Measurements from ENCODE around the gene OR5AU1.
"Not testable (repeated sequence)": the region's sequence is repeated elsewhere in the genome, so short reads cannot be mapped to it uniquely, and the experiment has no call there.

- TF ChIP-seq CTBP1 (IDR thresholded peaks at IDR 0.05; ENCODE audit: borderline replicate concordance); PKNOX1 (IDR thresholded peaks at IDR 0.05); FOXK2 (IDR thresholded peaks at IDR 0.05); L3MBTL2 (conservative IDR thresholded peaks at IDR 0.05); ELF4 (IDR thresholded peaks at IDR 0.05); NFRKB (IDR thresholded peaks at IDR 0.05); HDGF (IDR thresholded peaks at IDR 0.05; ENCODE audit: borderline replicate concordance); SP1 (IDR thresholded peaks at IDR 0.05); FOXM1 (IDR thresholded peaks at IDR 0.05; ENCODE audit: borderline replicate concordance); ARNT (IDR thresholded peaks at IDR 0.05); ZNF384 (IDR thresholded peaks at IDR 0.05); BHLHE40 (IDR thresholded peaks at IDR 0.05; ENCODE audit: borderline replicate concordance): not testable (repeated sequence)
Measured at GRCh38 chr14:21158175-21158574, 2.3 kb upstream of the OR5AU1 start.

All from HEK293T (cell line).